AG10803 (cell line): Measurements from ENCODE around the gene ADARB2.

Experiments
- DNase-seq: peaks from one replicate; pipeline ENCODE4 v3.0.0; 2010; ENCODE audit warnings: low read depth
- H3K4me3 ChIP-seq: 2 replicates; pipeline ENCODE4 v1.5.1; 2011; ENCODE audit warnings: mild to moderate bottlenecking, low read length, control low read depth
- TF ChIP-seq, protein P1 (sequence below): conservative IDR thresholded peaks from 2 replicates; pipeline ENCODE4 v1.5.1; 2011; ENCODE audit warnings: mild to moderate bottlenecking, low read length, control low read depth, inconsistent platforms

Gene ADARB2

GRCh38 chr10:1156921-1157614, 580.3 kb downstream of the ADARB2 start:
- TF ChIP-seq, protein P1, sequence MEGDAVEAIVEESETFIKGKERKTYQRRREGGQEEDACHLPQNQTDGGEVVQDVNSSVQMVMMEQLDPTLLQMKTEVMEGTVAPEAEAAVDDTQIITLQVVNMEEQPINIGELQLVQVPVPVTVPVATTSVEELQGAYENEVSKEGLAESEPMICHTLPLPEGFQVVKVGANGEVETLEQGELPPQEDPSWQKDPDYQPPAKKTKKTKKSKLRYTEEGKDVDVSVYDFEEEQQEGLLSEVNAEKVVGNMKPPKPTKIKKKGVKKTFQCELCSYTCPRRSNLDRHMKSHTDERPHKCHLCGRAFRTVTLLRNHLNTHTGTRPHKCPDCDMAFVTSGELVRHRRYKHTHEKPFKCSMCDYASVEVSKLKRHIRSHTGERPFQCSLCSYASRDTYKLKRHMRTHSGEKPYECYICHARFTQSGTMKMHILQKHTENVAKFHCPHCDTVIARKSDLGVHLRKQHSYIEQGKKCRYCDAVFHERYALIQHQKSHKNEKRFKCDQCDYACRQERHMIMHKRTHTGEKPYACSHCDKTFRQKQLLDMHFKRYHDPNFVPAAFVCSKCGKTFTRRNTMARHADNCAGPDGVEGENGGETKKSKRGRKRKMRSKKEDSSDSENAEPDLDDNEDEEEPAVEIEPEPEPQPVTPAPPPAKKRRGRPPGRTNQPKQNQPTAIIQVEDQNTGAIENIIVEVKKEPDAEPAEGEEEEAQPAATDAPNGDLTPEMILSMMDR = no peak
- H3K4me3 ChIP-seq = no peak overlapping the region
- DNase-seq = no peak

DNA sequence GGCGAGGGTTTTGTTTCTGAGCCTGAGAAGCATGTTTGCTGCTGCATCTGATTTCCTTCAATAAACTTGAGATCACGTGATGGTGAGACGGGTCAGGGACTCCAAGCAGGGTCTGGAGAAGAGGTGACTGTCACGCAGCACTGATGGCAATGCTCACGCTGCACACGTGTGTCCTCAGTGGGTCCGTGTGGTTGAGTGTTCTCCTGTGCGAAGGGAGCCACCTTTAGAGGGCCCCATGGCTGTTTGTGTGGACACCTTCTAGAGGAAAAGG, 580.8 kb downstream of the ADARB2 start:
- DNase-seq = no peak
- H3K4me3 ChIP-seq = no peak overlapping the region
- TF ChIP-seq, protein P1 = no peak

GRCh38 chr10:1155791-1156615, 581.3 kb downstream of the ADARB2 start:
- no peak for DNase-seq
- no peak overlapping the region for H3K4me3 ChIP-seq
- TF ChIP-seq, protein P1 = no peak

DNA sequence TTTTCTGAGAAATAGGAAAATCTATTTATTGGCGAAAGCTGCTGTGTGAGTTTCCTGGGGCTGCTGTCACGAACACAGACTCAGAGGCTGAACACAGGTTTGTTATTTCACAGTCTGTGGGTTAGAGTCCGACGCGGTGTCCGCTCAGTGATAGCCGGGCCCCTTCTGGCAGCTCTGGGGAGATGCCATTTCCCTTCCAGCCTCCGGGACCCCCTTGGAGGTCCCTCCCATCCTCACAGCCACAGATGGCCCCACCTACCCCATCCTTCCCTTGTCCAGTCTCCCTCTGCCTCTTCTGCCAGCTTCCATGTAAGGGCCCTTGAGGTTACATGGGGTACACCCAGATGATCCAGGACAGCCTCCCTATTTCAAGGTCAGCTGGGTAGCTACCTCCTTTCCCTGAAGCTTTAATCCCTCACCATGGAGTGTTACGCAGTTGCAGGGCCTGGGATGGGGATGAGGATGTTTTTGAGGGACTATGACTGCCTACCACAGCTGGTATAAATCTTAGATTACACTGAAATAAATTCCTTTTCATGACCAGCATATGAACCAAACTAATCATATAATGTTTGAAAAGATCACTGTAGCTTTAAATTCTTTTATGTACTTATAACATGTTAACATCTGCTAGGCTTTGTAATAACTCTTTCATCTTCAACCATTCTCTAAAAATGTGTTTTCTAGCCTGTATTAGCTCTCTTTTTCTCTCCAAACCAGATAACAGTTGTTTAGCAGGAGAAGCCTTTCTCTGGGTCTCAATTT, 582.6 kb downstream of the ADARB2 start:
- DNase-seq = no peak
- TF ChIP-seq, protein P1 = no peak
- H3K4me3 ChIP-seq = no peak overlapping the region

- DNase-seq = no peak
- TF ChIP-seq, protein P1 = no peak
- H3K4me3 ChIP-seq = no peak overlapping the region
These were observed 583.4 kb downstream of the ADARB2 start for GRCh38 chr10:1153805-1154351.

DNA sequence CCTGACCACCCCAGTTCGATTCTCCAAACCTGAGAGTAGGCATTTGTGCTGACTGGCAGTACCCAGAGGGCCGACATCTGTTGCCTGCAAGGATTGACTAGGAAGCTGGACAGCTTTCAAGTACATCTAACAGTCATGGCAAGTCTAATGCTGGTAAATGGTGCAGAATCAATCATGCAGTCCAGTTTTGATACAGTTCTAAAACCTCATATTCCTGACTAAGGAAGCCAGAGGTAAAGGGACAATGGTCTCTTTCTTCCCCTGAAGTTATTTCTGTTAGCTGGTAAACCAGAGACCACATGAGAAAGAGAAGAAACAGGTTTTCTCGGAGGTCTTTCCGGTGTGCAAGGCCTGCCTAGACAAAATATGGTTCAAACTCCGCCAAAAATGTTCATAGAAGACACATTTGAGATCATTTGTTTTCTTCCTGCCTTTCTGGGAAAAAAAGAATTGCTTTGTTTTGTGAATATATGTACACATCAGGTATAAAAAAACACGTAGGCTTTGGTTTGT, 584.0 kb downstream of the ADARB2 start:
- TF ChIP-seq, protein P1 = no peak
- H3K4me3 ChIP-seq = no peak overlapping the region
- DNase-seq = no peak
